Uterus (tissue), 2 donors: ENCODE results near the gene NOTCH3.

ENCODE experiments used
- CTCF ChIP-seq, 4 experiments: fragments of 200-600 bp in 2 of 4; fragments of 450-650 bp in 2 of 4; sonication (generic) in 2 of 4; IDR thresholded peaks; one replicate each; pipeline ENCODE4 v1.5.1; 2016 to 2019; ENCODE audit warnings: antibody characterized with exemption in 4 of 4, mild to moderate bottlenecking in 2 of 4, moderate library complexity in 1 of 4
- POLR2A ChIP-seq, 2 donors: fragments of 450-650 bp; IDR thresholded peaks; one replicate each; pipeline ENCODE4 v1.6.1; 2016; ENCODE audit warnings: antibody characterized with exemption in 2 of 2, mild to moderate bottlenecking in 1 of 2, moderate library complexity in 1 of 2

- no peak for TF ChIP-seq POLR2A (IDR thresholded peaks at IDR 0.05)
- no peak for TF ChIP-seq CTCF (IDR thresholded peaks at IDR 0.05)
These were observed 704 bp upstream of the NOTCH3 start for GRCh38 chr19:15201374-15202023.
